GM12864 (cell line): ENCODE measurements around the gene CRIP1.

Experiments used
- DNase-seq: peaks from one replicate; pipeline ENCODE4 v3.0.0-alpha.2; 2011; ENCODE audit warnings: low read depth
- H3K4me3 ChIP-seq: 2 replicates; pipeline ENCODE4 v1.5.1; 2011; ENCODE audit warnings: mild to moderate bottlenecking, low read depth, low read length, control low read depth
- CTCF ChIP-seq: IDR thresholded peaks from 2 replicates; pipeline ENCODE4 v1.5.1; 2011; ENCODE audit warnings: low read depth, mild to moderate bottlenecking, moderate library complexity, low read length, control low read depth, inconsistent platforms; ENCODE audit errors: missing control alignments

CRIP1 gene

GRCh38 chr14:105508069-105508468 is 21.4 kb downstream of the CRIP1 start:
- TF ChIP-seq CTCF: no peak
- H3K4me3 ChIP-seq: no peak overlapping the region
- DNase-seq: no peak

- no peak for TF ChIP-seq CTCF
- no peak overlapping the region for H3K4me3 ChIP-seq
- DNase-seq: no peak
These were observed 21.9 kb downstream of the CRIP1 start for GRCh38 chr14:105508601-105509000.

- H3K4me3 ChIP-seq: no peak overlapping the region
- DNase-seq: no peak
- TF ChIP-seq CTCF: no peak
These were observed 30.4 kb downstream of the CRIP1 start for GRCh38 chr14:105517096-105517495.

GRCh38 chr14:105519946-105520698 is 33.4 kb downstream of the CRIP1 start:
- DNase-seq: no peak
- H3K4me3 ChIP-seq: no peak overlapping the region
- TF ChIP-seq CTCF: no peak

- no peak overlapping the region for H3K4me3 ChIP-seq
- no peak for TF ChIP-seq CTCF
- no peak for DNase-seq
These were observed 38.6 kb downstream of the CRIP1 start for GRCh38 chr14:105525326-105525725.

- no peak for DNase-seq
- no peak within 1 kb of the TSS for H3K4me3 ChIP-seq
- TF ChIP-seq CTCF: no peak
These were observed 39.4 kb downstream of the CRIP1 start, which contains the start of gene TMEM121 for GRCh38 chr14:105525861-105526775. Gene TMEM121, plus strand, starts transcription at chr14:105526583. Its CDS starts 2,252 bp downstream, at chr14:105528835.
